Mucosa of descending colon (tissue), 3 donors: ENCODE measurements around the gene DAPK1. TPM values are rescaled to one million over a fixed set of nuclear protein-coding genes. Genes with fewer than 3 reads are reported as not detected.

ENCODE experiments used
- ATAC-seq: fragments of 200-7000 bp; cut with Tn5 transposase; one replicate; pipeline ENCODE4 v1.9.1; 2020; ENCODE audit warnings: mild to moderate bottlenecking, moderate library complexity
- DNase-seq, 3 donors: peaks; one replicate each; pipeline ENCODE4 v3.0.0-alpha.2; 2020
- H3K36me3 ChIP-seq: fragments of 200-600 bp; one replicate; pipeline ENCODE4 v1.8.0; 2021; ENCODE audit warnings: low read depth, mild to moderate bottlenecking
- H3K4me1 ChIP-seq: fragments of 200-600 bp; one replicate; pipeline ENCODE4 v1.8.0; 2021; ENCODE audit warnings: low read depth, mild to moderate bottlenecking
- H3K4me3 ChIP-seq: fragments of 200-600 bp; one replicate; pipeline ENCODE4 v1.8.0; 2021; ENCODE audit warnings: mild to moderate bottlenecking
- H3K9me3 ChIP-seq: fragments of 200-600 bp; one replicate; pipeline ENCODE4 v1.8.0; 2021; ENCODE audit warnings: mild to moderate bottlenecking
- intact Hi-C, 2 donors: fragments of 100-400 bp; cut with DNase I in 1 of 2; cut with micrococcal nuclease in 1 of 2; formaldehyde crosslinking; loops; one replicate each; pipeline versions ENCODE4 v1.11.0 to v1.11.1; 2022; cut with DNase I, micrococcal nuclease
- total RNA-seq, 3 donors: library from RNA; stranded (reverse); fragmentation: NEBNext Ultra II Directional in 2 of 3; extraction: Animal tissue kit (Norgen Biotek cat#: 25700) in 2 of 3; gene quantifications; one replicate each; pipeline versions ENCODE4 v1.2.1 to v1.2.4, GENCODE V29; 2021 to 2023
- TF ChIP-seq, protein P1 (sequence below): fragments of 200-600 bp; IDR thresholded peaks from one replicate; pipeline ENCODE4 v1.8.0; 2022; ENCODE audit warnings: antibody characterized with exemption, mild to moderate bottlenecking
- donor health status: DM: no; HTN: no; CAD: no; lungs with moderate emphysema.
- donor health status: DM: no; HTN: no; CAD: no.
- donor health status: DM: no; HTN: yes; CAD: no.

The DAPK1 gene
- total RNA-seq, 3 donors from 2014 or later: 22.2 to 98.7 (median 25.9) TPM

DNA sequence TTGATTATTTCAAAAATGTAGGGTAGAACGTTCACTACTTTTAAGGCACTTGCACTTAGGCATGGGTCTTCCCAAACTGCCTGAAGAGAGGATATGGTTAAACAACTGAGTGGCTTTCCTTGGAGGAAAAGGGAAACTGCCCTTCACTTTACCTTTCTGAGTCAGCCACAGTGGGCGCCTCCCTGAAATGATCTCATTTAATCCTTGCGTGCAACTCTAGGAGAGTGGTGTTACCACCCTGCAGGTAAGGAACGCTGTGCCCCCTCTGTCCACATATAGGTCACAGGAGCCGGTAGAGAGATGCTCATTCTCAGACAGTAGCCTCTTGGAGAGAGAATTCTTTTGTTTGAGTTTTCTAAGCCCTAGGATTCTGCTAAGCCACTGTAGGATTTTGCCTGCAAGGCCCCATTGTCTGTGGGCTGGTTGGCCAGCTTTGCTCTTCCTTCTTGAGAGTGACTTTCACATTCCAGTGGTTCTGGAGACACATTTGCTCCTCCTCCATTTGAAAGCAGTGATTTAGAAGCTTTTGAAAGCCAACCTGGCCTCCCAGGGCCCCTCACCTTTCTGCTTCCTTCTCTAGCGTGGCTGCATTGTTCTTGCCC, 118.0 kb downstream of the DAPK1 start:
- ATAC-seq (no peak), DNase-seq (no peak)
- intact Hi-C loops: loop anchor here in 1 of 2 donors (10.0 kb wide), 1 partner anchor 121 kb away; the partner anchor contains the start of gene DAPK1
- H3K9me3 ChIP-seq: no peaks in the 10 kb centered on the region
- H3K4me1 ChIP-seq: no peaks in the 10 kb centered on the region
- no peak overlapping the region for H3K4me3 ChIP-seq
- TF ChIP-seq, protein P1, sequence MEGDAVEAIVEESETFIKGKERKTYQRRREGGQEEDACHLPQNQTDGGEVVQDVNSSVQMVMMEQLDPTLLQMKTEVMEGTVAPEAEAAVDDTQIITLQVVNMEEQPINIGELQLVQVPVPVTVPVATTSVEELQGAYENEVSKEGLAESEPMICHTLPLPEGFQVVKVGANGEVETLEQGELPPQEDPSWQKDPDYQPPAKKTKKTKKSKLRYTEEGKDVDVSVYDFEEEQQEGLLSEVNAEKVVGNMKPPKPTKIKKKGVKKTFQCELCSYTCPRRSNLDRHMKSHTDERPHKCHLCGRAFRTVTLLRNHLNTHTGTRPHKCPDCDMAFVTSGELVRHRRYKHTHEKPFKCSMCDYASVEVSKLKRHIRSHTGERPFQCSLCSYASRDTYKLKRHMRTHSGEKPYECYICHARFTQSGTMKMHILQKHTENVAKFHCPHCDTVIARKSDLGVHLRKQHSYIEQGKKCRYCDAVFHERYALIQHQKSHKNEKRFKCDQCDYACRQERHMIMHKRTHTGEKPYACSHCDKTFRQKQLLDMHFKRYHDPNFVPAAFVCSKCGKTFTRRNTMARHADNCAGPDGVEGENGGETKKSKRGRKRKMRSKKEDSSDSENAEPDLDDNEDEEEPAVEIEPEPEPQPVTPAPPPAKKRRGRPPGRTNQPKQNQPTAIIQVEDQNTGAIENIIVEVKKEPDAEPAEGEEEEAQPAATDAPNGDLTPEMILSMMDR: no peak
- H3K36me3 ChIP-seq: no peaks in the 10 kb centered on the region

DNA sequence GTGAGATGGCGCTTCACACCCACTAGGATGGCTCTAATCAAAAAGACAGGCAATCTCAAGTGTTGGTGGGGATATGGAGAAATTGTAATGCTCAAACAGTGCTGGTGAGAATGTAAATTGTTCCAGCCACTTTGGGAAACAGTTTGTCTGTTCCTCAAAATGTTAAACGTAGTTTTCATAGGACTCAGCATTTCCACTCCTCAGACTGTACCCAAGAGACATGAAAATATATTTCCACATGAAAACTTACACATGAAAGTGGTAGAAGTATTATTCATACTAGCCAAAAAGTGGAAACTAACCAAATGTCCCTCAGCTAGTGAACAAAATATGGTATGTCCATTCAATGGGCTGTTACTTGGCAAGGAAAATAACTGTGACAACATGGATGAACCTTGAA, 120.6 kb downstream of the DAPK1 start:
- intact Hi-C loops: loop anchor here in 1 of 2 donors (10.0 kb wide), 1 partner anchor 123 kb away; the partner anchor contains the start of gene DAPK1
- Histone ChIP-seq H3K4me1 (no peaks in the 10 kb centered on the region), H3K4me3 (no peak overlapping the region), H3K9me3 (no peaks in the 10 kb centered on the region), H3K36me3 (no peaks in the 10 kb centered on the region)
- TF ChIP-seq, protein P1: no peak
- ATAC-seq: no peak
- DNase-seq: no peak

DNA sequence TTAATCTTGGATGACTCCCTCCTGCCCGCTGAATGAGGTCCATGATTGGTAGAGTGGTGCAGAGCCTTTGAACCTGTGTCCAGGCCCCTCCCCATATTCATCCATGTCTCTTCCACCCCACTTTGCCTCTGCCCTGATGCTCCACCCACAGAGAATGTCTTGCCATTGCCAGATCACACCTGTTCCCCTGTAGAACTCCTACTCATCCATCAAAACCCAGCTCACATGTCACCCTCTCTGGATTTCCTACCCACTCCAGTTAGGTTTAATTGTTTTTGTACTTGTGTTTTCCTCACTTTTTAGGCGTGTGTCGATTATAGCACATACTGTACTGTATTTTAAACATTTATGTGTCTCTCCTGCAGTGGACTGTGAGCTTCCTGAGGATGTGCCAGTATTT, 121.3 kb downstream of the DAPK1 start:
- DNase-seq (no peak), ATAC-seq (no peak)
- Histone ChIP-seq H3K4me3 (no peak overlapping the region), H3K4me1 (no peaks in the 10 kb centered on the region), H3K36me3 (no peaks in the 10 kb centered on the region), H3K9me3 (no peaks in the 10 kb centered on the region)
- intact Hi-C loops: loop anchor here in 1 of 2 donors (10.0 kb wide), 1 partner anchor 124 kb away; the partner anchor contains the start of gene DAPK1
- TF ChIP-seq, protein P1: no peak

DNA sequence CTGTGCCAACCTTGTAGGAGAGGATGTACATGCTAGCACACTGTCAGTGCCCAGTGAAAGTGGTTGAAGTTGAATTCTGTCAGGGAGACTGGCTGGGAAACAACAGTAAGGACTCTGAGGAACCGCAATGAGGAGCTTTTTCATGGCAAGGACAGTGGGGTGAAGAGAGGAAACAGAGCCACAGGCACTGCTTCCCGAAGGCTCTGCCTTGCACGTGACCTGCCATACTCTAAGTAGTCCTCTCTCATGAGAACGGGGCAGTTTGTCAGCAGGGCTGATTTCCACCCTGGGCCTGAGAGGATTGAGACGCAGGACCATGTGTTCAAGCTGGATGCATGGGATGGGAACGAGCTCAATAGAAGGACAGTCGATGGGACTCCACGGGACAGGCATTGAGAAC, 121.7 kb downstream of the DAPK1 start:
- H3K9me3 ChIP-seq: no peaks in the 10 kb centered on the region
- no peaks in the 10 kb centered on the region for H3K4me1 ChIP-seq
- H3K4me3 ChIP-seq: no peak overlapping the region
- DNase-seq (no peak), ATAC-seq (no peak)
- TF ChIP-seq, protein P1: no peak
- no peaks in the 10 kb centered on the region for H3K36me3 ChIP-seq
- intact Hi-C loops: loop anchor here in 1 of 2 donors (10.0 kb wide), 1 partner anchor 125 kb away; the partner anchor contains the start of gene DAPK1

DNA sequence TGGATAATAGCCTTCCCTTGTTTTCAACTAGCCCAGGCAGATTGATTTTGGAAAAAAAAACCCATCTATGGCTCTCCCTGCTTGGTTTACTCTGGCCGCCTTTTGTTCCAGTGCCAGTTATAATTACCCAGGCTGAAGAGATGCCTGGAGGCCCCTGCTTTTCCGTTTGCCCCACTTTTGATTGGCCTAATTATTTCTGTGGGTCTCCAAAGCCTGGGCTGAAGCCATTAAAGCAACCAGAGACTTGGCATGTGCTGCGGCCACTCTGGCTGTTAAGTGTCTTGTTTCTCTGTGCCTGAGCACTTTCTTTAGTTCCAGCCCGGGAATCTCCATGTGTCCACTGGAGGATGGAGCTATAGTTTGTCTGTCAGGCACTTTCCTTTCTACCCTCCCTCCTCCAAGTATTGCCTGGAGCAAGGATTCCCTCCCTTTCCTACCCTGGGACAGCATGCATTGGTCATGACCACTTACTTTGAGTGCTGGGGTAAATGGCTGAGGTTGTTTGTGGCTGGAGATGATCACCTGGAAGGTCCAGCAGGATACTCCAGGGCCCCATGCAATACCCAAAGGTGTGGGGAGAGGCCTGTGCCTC, 123.2 kb downstream of the DAPK1 start:
- no peaks in the 10 kb centered on the region for H3K9me3 ChIP-seq

More for the DNA sequence above, 123.2 kb downstream of the DAPK1 start:
- DNase-seq (no peak), ATAC-seq (no peak)
- Histone ChIP-seq H3K4me3 (no peak overlapping the region), H3K4me1 (no peaks in the 10 kb centered on the region), H3K36me3 (no peaks in the 10 kb centered on the region)
- intact Hi-C loops: no loop called here
- TF ChIP-seq, protein P1: no peak
